ENCODE data around the gene MCF2L2.

MCF2L2 gene

GRCh38 chr3:183357564-183358079 is 70.8 kb downstream of the MCF2L2 start:
- Histone ChIP-seq H3K9me3 (no peaks in the 10 kb centered on the region), H3K4me1 (ENCODE audit: control insufficient read depth in 1 of 2, insufficient read depth in 1 of 2, low read depth in 1 of 2, low read length in 1 of 2) (no peaks in the 10 kb centered on the region), H3K27me3 (no peaks in the 10 kb centered on the region), H3K36me3 (no peaks in the 10 kb centered on the region), H3K27ac (no peak overlapping the region), H3K4me3 (ENCODE audit: low read depth in 1 of 2, low read length in 1 of 2) (no peak overlapping the region)
- TF ChIP-seq CTCF (IDR thresholded peaks at IDR 0.05), result no peak

GRCh38 chr3:183356920-183357319 is 71.5 kb downstream of the MCF2L2 start:
- no peak overlapping the region for H3K4me3 ChIP-seq (ENCODE audit: low read depth in 1 of 2, low read length in 1 of 2)
- H3K27ac ChIP-seq, result no peak overlapping the region
- no peaks in the 10 kb centered on the region for H3K9me3 ChIP-seq
- H3K36me3 ChIP-seq, result no peaks in the 10 kb centered on the region
- TF ChIP-seq CTCF (IDR thresholded peaks at IDR 0.05), result no peak
- H3K27me3 ChIP-seq, result no peaks in the 10 kb centered on the region
- H3K4me1 ChIP-seq (ENCODE audit: control insufficient read depth in 1 of 2, insufficient read depth in 1 of 2, low read depth in 1 of 2, low read length in 1 of 2), result no peaks in the 10 kb centered on the region

- TF ChIP-seq CTCF (IDR thresholded peaks at IDR 0.05), result no peak
- no peaks in the 10 kb centered on the region for H3K4me1 ChIP-seq (ENCODE audit: control insufficient read depth in 1 of 2, insufficient read depth in 1 of 2, low read depth in 1 of 2, low read length in 1 of 2)
Observed at GRCh38 chr3:183354874-183355273, 73.5 kb downstream of the MCF2L2 start.

GRCh38 chr3:183354325-183354831 is 74.0 kb downstream of the MCF2L2 start:
- no peaks in the 10 kb centered on the region for H3K27me3 ChIP-seq
- no peaks in the 10 kb centered on the region for H3K9me3 ChIP-seq
- no peak overlapping the region for H3K27ac ChIP-seq
- H3K36me3 ChIP-seq, result no peaks in the 10 kb centered on the region
- no peak for TF ChIP-seq CTCF (IDR thresholded peaks at IDR 0.05)
- H3K4me1 ChIP-seq (ENCODE audit: control insufficient read depth in 1 of 2, insufficient read depth in 1 of 2, low read depth in 1 of 2, low read length in 1 of 2), result no peaks in the 10 kb centered on the region
- no peak overlapping the region for H3K4me3 ChIP-seq (ENCODE audit: low read depth in 1 of 2, low read length in 1 of 2)

More at GRCh38 chr3:183354874-183355273, 73.5 kb downstream of the MCF2L2 start:
- Histone ChIP-seq H3K27ac (no peak overlapping the region), H3K36me3 (no peaks in the 10 kb centered on the region), H3K4me3 (ENCODE audit: low read depth in 1 of 2, low read length in 1 of 2) (no peak overlapping the region), H3K9me3 (no peaks in the 10 kb centered on the region), H3K27me3 (no peaks in the 10 kb centered on the region)

- TF ChIP-seq CTCF (IDR thresholded peaks at IDR 0.05), result no peak
- no peak overlapping the region for H3K27ac ChIP-seq
- H3K9me3 ChIP-seq, result no peaks in the 10 kb centered on the region
- no peak overlapping the region for H3K4me3 ChIP-seq (ENCODE audit: low read depth in 1 of 2, low read length in 1 of 2)
- H3K36me3 ChIP-seq, result no peaks in the 10 kb centered on the region
- H3K4me1 ChIP-seq (ENCODE audit: control insufficient read depth in 1 of 2, insufficient read depth in 1 of 2, low read depth in 1 of 2, low read length in 1 of 2), result no peaks in the 10 kb centered on the region
- H3K27me3 ChIP-seq, result no peaks in the 10 kb centered on the region
Observed at GRCh38 chr3:183353421-183353820, 75.0 kb downstream of the MCF2L2 start.
